K562 (cell line): ENCODE measurements around the gene SLC22A23. TPM values are rescaled to one million over a fixed set of nuclear protein-coding genes. Genes with fewer than 3 reads are reported as not detected.

Experiments used
- DDX20 ChIP-seq: fragments of 450-650 bp; IDR thresholded peaks from 2 replicates; pipeline ENCODE4 v1.6.1; 2016; ENCODE audit warnings: missing genetic modification characterization, low read depth, mild to moderate bottlenecking, missing compliant biosample characterization, moderate library complexity
- ID3 ChIP-seq, 2 experiments: fragments of 250-450 bp in 1 of 2; fragments of 450-650 bp in 1 of 2; sonication (Bioruptor Pico) in 1 of 2; IDR thresholded peaks; 2 replicates each; pipeline versions ENCODE4 v1.6.1 to v1.8.0; 2016 to 2021; ENCODE audit warnings: mild to moderate bottlenecking in 2 of 2, moderate library complexity in 2 of 2, missing compliant biosample characterization in 1 of 2, missing genetic modification characterization in 1 of 2
- PBX2 ChIP-seq, 2 experiments: IDR thresholded peaks in 1 of 2; conservative IDR thresholded peaks in 1 of 2; 2 replicates each; pipeline ENCODE4 v1.6.1; 2016; ENCODE audit warnings: low read depth in 2 of 2, mild to moderate bottlenecking in 1 of 2, missing compliant biosample characterization in 1 of 2, missing genetic modification characterization in 1 of 2, moderate library complexity in 1 of 2
- ZFPM2 ChIP-seq: fragments of 250-450 bp; sonication (Bioruptor Pico); IDR thresholded peaks from 2 replicates; pipeline ENCODE4 v1.5.1; 2022; ENCODE audit warnings: mild to moderate bottlenecking
- ZNF384 ChIP-seq: IDR thresholded peaks from 2 replicates; pipeline ENCODE4 v1.6.1; 2012; ENCODE audit warnings: low read depth, low read length, improper control_type of control experiment
- polyA plus RNA-seq, 8 experiments: library from polyadenylated mRNA; depleted of rRNA in 4 of 8; stranded (reverse) in 5 of 8; unstranded in 3 of 8; fragments of >200 nt; fragmentation: Nextera tagmentation in 2 of 8; fragmentation: Illumina TruSeq in 1 of 8; extraction: Ambion mirVana in 2 of 8; extraction: Trizol in 1 of 8; gene quantifications; 2 replicates each; pipeline versions ENCODE4 v1.2.1 to v1.2.3, GENCODE V29; 2011 to 2014; ENCODE audit warnings: inconsistent platforms in 1 of 8, missing spikeins in 1 of 8
- total RNA-seq, 7 experiments: library from RNA; depleted of rRNA in 6 of 7; stranded (reverse); fragments of >200 nt in 6 of 7; fragmentation: Illumina TruSeq in 2 of 7; extraction: Trizol in 2 of 7; gene quantifications; 2 replicates each; pipeline versions ENCODE4 v1.2.1 to v1.2.3, GENCODE V29; 2011 to 2021; ENCODE audit warnings: low replicate concordance in 1 of 7

Gene SLC22A23
- total and polyA plus RNA-seq, 9 of the 15 experiments (the other 6 are each of a cell fraction or from before 2014, with no cell fraction given): 0.30 to 8.7 (median 2.5) TPM

- TF ChIP-seq ID3 (CRISPR knock-in tag; IDR thresholded peaks at IDR 0.05) (no peak), ID3 (tag; IDR thresholded peaks at IDR 0.05) (no peak), DDX20 (no peak), PBX2 (CRISPR knock-in tag; IDR thresholded peaks at IDR 0.05; ENCODE audit: low read depth) (no peak), PBX2 (tag; conservative IDR thresholded peaks at IDR 0.05; ENCODE audit: low read depth) (0 out of 2 replicates have a peak, but pooled peaks have one; percentile 28), ZNF384 (no peak), ZFPM2 (CRISPR knock-in tag) (no peak)
Observed at GRCh38 chr6:3424185-3424927, 32.5 kb downstream of the SLC22A23 start (continued).
